Fibroblast of upper back skin (primary cell): Measurements from ENCODE around the gene YPEL4.

ENCODE experiments used
- DNase-seq: peaks from one replicate; pipeline ENCODE4 v3.0.0-alpha.2; 2013

Gene YPEL4

GRCh38 chr11:57648801-57649735, 644 bp downstream of the YPEL4 start:
- DNase-seq = peak; percentile 39

DNA sequence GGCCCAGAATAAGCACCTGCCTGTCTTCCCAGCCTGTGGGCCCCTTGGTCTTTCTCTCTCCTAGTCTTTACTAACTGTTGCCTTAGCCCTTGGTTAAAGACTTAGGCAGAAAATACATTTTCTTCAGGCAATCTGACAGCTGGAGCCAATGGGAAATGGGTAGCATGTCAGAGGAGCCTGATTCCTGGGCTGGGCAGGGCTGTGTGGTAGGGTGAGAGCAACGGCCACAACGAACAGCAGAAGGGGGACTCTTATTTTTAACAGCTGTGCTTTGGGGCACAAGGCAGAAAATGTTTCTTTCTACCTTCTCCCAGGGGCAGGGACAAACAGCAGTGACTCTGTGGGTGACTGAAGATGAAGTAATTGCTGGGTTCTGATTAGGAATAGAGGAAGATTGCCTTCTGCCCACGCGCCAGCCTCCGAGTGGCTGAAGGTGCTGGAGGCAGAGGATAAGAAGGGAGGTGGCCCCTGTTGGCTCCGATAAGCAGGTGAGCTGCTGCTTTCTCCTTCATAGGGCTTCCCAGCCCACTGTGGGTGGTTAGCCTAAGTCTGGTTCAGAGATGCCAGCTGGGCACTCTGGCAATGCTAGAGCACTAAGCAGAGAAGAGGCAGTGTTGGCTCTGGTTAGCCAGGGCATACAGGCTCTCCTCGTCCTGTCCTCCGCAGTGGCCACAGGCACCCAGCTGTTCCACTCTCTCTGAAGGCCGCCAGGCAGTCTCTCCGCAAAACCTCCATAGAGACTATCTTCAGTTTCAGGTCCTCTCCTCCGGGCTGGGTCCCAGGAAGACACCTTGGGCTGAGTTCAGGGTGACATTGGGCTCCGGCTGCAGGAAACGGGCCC, 1.5 kb downstream of the YPEL4 start:
- no peak for DNase-seq

DNA sequence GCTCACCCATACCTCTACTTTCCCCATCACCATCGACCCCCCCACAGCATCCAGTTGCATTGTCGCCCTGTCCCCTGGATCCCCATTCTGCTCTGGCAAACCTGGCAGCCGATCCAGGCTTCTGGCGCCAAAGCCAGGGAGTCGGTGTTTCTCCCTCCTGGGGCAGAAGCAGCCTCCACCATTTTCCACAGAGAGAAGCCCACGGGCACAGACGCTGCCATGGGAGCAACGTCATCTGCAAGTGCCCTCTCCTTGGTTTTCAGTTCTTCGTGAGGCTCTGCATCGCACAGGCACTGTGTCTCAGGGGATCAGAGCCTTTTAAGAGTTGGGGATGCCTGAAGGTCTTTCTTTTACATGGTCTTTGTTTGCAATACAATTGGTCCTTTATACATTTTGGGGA, 2.3 kb downstream of the YPEL4 start:
- DNase-seq = no peak

DNA sequence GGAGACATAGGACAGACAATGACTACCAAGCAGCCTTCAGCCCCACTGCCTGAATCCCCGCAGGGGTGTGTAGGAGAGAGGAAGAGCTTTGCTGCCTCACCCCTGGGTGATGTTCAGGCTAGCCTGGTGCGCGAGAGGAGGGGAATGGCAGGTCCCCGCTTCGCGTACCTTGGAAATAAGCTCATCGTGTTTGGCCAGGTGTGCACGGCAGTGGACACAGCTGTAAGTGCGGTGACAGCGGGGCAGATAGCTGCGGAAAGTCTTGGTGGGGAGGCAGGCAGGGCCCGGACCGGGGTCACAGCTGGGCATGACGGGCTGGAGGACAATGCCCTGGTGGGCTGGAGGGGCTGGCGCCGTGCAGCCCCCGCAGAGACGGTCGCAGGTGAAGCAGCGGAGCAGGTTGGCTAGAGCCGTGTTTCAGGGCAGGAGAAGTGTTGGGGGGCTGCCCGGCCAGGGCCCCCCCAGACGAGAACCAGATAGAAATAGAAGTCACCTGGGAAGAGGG, 2.9 kb downstream of the YPEL4 start:
- no peak for DNase-seq

DNA sequence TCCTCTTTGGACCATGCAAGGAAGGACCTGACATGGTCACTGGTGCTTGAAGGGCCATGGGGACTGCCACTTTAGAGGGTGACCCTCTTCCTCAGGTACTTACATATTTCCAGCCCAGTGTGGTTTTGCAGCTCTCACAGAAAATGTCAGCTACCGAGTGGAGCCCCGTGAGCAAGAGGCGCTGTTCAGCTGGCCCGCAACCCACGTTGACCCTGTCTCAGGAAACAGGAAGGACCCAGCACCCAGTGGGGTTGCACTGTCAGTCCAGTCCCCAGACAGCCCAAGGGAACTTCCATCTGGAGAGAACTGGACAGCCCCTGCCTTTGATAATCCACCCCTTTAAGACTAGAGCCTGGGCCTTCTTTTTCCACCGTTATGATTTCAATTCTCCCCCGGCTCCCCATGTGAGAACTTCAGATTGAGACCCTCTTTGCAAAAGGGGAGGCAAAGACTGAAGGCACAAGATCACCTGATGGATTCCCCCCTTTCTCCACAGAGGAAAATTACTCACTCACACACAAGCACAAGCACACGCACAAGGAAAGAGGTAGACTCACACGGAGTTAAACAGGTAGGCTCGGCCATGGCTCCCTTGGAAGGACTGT, 3.4 kb downstream of the YPEL4 start:
- no peak for DNase-seq

GRCh38 chr11:57645689-57646085, 4.0 kb downstream of the YPEL4 start:
- no peak for DNase-seq

DNA sequence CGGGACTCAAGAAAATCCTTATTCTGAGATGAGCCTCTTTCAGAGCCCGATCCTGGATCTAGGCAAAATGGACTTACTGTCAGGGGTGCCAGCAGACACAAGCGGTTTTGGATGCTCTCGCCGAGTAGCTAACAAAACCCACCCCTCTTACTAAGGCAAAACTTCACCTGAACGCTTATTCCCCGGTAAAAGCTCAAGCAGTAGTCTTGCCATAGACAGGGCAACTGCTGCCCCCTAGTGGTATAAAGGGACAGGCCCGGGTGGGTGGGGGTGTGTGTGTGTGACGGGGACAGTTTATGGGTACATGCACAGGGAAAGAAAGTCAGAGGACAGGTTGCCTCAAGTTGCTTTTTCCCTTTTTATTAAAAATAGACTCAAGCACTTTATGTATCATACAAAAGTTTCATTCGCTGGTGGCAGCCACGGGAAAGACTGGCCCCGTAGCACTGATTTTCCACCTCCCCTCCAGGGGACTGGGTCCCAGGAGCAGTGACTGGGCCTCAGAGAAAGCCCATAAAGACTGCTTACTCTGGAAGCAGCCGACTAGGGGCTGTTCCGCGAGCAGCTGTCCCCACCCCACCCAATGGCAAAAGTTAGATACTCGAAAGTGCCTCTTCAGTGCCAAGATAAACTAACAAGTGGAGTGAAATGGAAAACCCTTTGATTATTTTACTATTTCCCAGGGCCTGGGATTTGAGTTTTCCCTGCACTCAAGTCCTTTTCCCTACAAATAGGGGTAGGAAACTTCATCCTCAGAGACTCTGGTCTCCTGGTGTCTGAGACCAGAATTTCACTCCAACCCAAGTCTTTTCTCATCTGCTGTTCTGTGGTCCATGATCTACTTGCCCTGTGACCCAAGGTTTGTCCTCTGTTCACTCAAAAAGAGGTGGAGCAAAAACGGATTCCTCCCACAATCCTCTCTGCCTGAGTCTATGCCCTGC, 4.7 kb downstream of the YPEL4 start:
- peak; percentile 70 for DNase-seq

- DNase-seq = no peak
These were observed 5.9 kb downstream of the YPEL4 start for GRCh38 chr11:57643802-57644201.

GRCh38 chr11:57641011-57641807, 8.5 kb downstream of the YPEL4 start:
- DNase-seq = peak; percentile 61

DNA sequence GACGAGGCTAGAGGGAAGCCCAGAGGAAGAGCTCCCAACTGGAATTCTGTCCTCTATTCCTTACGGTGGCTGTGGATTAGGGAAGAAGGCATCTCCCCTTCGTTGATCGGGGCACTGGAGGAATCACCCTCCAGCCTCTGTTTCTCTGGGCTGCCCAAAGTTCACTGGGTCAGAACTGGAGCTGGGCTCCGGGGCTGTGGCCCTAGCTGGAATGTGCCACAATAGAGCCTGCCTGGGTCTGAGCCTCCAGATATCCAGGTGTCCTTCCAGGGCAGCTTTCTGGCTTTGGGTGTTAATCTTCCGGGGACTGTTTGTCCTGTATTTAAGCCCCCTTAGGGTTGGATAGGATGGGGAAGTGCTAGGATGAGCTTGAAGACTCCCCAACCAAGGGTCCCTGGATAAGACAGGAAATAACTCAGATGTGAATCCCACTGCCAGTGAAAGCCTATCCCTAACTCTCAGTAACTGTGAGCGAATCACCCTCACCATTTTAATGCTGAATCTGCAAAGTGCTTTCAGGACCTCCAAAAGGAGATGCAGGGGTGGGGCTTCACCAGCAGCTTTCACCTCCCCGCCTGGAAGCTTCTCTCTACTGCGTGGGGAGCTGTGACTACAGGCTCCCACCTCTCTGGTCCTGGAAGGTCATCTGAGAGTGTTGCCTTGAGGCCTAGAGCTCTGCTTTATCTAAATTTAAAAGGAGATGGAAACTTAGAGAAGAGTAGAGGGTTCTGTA, 9.5 kb downstream of the YPEL4 start:
- no peak for DNase-seq

GRCh38 chr11:57639321-57640067, 10.2 kb downstream of the YPEL4 start:
- DNase-seq = peak; percentile 95

DNA sequence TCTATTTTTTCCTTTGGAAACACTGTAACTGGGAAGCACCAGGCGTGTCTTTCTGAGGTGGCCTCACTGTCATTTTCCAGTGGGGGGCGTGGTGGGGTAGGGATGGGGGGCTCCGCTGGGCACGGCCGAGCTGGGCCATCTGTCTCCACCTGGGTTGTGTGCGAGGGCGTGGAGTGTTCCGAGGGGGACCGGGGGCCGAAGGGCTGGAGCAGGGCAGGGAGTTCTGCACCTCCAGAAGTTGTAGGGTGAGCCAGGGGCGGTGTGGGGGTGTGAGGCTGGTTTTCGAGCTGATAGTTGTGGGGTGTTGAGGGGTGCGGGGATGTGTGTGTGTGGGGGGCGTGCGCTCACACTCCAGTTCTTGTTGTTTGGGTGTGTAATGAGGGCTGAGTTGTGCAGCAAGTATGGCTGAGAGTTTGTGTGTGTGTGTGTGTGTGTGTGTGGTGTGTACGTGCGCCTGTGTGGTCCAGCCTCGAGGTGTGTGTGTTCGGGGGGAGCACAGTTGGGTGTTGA, 10.8 kb downstream of the YPEL4 start:
- no peak for DNase-seq

DNA sequence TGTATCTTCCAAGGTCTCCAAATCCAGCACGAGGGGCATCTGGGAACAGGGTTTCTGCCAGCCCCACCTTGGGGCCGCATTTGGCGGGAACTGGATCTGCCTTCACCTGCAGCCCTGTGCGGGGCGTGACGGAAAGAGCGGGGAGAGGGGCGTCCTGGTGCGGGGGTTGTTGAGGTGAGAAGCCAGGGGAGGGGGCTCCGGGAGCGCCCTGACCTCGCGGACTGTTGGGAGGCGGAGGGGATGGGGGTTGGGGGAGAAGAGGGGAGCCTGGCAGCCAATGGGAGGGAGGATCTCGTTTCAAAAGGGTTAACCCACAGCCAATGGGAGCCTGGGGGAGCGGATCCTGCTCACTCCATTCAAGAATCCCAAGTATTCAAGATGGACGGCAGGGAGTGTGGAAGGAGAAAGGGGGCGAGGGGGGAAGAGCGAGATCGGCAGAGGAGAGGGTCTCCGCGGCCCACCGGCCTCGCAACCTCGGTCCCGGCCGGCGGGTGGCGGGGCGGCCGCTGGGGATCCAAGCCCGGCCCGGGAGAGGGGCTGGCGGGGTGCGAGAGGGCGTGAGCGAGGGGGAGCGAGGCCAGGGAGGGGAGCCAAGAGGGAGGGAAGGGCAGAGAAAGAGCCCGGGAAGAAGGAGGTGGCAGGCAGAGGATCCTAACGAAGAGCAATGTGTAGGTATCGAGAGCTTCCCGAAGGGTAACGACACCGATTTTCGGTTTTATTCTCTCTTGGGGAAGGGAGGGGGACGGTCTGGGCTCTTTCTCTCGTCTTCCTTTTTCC, 11.5 kb downstream of the YPEL4 start:
- peak; percentile 90 for DNase-seq

DNA sequence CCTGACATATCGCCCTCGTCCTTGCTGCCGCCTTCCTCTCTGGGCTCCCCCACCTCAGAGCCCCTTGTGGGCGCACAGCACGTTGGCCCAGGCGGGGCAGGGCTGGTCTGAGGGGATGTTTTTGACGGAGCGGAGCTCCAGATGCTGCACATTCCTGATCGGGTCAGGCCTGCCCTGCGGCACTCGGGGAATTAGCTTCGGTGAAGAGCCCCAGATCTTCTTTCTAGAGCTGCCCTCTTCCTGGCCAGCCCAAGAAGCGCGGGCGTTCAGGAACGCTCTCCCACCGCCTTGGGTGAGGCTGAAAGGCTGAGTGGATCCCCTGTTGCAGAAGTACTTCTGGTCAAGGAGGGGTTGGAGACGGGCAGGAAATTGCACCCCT, 12.1 kb downstream of the YPEL4 start:
- DNase-seq = peak; percentile 32

GRCh38 chr11:57635246-57635645, 14.5 kb downstream of the YPEL4 start:
- no peak for DNase-seq

- DNase-seq = no peak
These were observed 15.4 kb downstream of the YPEL4 start for GRCh38 chr11:57634311-57634710.

- DNase-seq = no peak
These were observed 16.2 kb downstream of the YPEL4 start for GRCh38 chr11:57633394-57634070.

DNA sequence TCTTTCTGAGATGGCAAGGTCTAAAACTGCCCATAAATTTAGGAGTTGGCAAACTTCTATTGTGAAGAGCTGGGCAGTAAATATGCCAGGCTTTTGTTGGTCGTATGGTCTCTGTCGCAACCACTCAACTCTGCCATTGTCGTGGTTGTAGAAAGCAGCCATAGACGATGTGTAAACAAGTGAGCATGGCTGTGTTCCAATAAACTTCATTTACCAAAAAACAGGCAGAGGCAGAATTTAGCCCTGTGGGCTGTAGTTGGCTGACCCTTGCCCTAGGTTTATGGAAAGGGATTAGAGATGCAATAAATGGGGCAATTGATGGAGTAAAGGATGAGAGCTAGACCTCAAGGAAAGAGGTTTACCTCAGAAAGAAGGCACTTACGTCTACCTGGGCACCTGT, 17.6 kb downstream of the YPEL4 start:
- no peak for DNase-seq
